ENCODE data around the gene ZNF814.
"Not testable (repeated sequence)": the region's sequence is repeated elsewhere in the genome, so short reads cannot be mapped to it uniquely, and the experiment has no call there.

The ZNF814 gene

GRCh38 chr19:57815247-57816075 lies 73.4 kb downstream of the ZNF814 start:
- no peak for DNase-seq

GRCh38 chr19:57814505-57815246 lies 74.2 kb downstream of the ZNF814 start, which contains the start of gene ZNF552:
TSS of gene ZNF552 (minus strand) at chr19:57814913. CDS start at chr19:57814743, 170 bp downstream.
- DNase-seq = peak; percentile 70

DNA sequence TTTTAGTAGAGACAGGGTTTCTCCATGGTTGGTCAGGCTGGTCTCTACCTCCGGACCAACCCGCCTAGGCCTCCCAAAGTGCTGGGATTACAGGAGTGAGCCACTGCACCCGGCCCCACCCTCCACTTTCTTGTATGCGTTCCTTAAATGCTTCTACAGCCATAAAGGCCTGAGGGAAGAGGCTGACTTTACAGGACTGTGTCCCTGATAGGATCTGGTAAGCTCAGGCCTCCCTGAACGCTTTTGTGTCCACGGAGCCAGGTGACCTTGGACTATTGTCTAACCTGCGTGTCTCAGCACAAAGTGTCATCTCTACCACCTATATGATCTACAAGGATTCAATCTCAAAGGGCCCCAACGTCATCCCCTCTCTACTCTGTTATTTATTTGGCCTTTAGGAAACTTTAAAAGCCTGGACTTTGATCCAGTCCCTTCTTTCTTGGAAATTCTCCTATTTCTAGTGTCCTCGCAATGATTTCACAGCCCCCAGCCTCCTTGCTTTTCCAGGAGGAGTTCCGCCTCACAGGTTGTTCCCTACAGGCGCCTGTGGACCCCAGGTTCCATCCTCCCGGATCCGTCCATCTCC lies 74.8 kb downstream of the ZNF814 start:
- DNase-seq = no peak

GRCh38 chr19:57812975-57813820 lies 75.6 kb downstream of the ZNF814 start:
- not testable (repeated sequence) for DNase-seq

DNA sequence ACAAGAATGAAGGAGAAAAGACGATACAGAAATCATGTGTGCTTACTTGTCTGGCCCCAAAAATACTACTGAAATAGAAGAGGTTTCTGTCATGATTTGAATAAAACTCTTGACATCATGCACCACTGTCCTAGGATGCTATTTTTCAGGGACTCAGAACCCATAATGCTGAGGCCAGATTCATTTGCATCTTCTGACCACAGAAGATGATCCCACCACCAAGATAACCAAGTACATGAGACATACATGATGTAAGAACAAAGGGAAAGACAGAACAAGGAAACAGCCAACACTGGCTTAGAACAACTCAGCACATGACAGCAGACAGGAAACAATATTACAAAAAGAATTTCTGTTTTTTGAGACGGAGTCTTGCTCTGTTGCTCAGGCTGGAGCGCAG lies 76.6 kb downstream of the ZNF814 start:
- DNase-seq = no peak

GRCh38 chr19:57810410-57811295 lies 78.2 kb downstream of the ZNF814 start:
- DNase-seq = not testable (repeated sequence)

GRCh38 chr19:57807541-57807940 lies 81.3 kb downstream of the ZNF814 start:
- DNase-seq = no peak

DNA sequence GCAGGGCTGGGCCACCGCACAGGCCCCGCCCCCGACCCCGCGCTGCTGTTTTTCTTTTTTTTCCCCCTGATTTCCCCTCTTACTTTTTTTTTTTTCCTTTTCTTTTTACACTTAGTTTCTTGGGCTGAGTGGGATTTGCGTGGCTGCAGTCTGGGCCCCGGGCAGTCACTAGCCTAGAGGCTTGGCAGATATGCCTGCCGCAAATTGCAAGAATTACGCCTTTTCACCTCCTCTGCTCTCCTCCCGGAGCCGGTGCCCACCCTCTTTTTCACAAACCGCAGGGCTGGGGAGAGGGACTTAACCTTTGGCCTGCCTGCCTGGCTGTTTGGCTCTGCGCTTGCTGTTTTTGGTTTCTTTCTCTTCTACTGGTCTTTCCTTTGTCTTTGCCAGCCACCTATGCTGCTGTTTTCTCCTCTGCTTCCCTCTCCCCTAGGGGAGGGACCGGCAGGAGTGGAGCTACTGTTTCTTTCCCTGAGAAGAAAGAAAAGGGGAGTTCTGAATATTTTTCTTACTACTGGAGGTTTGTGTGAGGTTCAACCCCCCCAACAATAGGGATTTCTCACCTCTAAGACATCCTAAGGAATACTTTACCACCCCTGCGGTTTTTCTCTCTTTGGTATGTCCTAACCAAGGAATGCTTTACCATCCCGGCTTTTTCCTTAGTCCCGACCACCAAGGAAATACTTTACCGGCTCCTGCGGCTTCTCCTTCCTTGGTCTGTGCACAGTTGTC lies 85.1 kb downstream of the ZNF814 start:
- DNase-seq = no peak

- DNase-seq = no peak
These were observed 85.6 kb downstream of the ZNF814 start for GRCh38 chr19:57803265-57803593.

DNA sequence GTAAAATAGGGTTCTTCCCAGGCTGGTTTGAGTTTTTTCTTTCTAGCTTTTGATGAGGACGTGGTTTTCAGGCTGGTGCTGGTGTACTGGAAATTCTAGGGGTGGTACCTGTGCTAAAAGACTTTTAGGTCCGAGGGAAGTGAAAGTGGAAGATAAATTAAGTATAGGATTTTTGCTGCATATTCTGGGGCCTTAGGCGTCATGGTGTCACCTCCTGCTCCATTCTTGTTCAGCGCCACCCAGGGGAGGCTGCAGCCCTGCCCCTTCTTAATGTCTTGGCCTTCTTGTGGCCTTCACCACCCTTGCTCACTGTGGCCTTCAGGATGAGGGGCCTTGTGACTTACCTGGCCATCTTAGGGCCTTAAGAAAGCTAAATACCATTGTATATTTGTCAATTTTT lies 86.6 kb downstream of the ZNF814 start:
- no peak for DNase-seq

GRCh38 chr19:57800696-57801095 lies 88.1 kb downstream of the ZNF814 start:
- DNase-seq = no peak

All from stimulated activated CD4-positive, alpha-beta T cell treated with anti-CD3 and anti-CD28 coated beads, Interleukin-4, amount 100 ng/mL, for 1 hour (primary cell).